Hippocampal formation (tissue), 2 donors: ENCODE measurements around the gene IL18BP.

Experiments used
- DNase-seq, 2 donors: peaks; one replicate each; lab custom pipeline; 2025; lab: John Stamatoyannopoulos, UW

IL18BP gene

DNA sequence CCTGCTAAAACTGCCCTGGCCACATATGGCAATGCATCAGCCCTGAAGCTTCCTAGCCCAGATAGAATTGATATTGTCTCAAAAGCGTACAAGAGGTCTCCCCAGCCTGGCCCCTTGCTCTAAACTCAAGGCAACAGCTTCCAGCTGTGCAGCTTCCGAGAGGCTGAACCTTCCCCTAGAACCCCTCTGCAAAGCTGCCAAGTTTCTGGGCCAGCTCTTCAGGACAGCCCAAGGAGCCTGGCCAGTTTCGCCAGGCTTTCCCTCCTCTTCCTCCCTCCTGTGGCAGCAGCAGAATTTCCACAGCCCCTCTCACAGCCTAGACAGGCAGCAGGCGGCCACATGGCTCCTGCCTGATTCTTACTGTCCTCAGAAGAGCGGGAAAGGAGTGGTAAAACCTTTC, 47.1 kb downstream of the IL18BP start:
- DNase-seq: no peak

DNA sequence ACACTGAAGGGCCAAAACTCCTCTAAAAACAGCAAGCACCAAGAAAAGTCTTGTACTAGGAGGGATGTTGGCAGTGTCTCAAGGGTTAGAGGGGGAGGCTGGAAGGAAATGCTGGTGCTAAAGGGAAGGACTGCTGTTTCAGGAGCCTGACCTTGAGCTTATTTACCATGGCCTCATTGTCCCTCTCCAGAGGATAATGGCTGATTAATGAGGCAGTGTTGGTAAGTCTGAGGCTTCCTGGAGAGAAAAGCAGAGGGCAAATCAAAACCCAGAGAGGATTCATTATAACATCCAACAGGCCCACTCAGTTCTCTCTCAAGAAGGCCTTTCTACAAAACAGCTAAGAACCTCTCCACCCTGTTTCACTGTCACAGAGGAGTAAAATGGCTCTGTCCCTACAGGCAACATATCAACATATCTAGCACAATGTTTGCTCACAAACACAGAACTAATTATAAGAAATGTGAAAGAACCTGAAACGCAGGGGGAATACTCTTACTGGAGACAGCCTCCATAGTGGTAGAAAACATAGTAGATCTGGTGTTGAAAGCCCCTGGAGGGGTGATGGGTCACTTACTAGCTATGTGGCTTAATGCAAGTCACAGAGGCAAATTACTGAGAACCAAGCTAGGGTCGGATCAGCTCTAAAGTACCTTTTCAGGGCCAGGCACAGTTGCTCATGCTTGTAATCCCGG, 50.2 kb downstream of the IL18BP start:
- DNase-seq: no peak
